ENCODE measurements around the gene BCKDHB.

DNA sequence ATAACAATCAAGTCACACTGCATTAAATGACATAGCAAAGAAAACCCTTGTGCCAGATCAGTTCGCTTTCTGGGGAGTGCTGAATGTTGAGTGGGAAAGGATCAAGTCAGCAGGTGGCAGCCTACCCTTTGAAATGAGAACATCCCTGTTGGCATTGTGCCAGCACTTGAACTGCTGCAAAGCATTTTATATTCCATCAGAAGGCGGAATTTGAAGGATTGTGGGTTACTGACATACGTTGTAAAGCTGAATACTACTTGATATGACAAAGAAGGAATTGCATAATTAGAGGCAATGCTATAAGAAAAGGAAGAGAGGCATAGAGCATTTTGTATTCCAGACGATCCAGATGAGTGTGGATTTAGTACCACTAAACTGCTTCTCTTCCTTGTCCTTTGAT lies 26.5 kb downstream of the BCKDHB start:
- TF ChIP-seq, protein P1, sequence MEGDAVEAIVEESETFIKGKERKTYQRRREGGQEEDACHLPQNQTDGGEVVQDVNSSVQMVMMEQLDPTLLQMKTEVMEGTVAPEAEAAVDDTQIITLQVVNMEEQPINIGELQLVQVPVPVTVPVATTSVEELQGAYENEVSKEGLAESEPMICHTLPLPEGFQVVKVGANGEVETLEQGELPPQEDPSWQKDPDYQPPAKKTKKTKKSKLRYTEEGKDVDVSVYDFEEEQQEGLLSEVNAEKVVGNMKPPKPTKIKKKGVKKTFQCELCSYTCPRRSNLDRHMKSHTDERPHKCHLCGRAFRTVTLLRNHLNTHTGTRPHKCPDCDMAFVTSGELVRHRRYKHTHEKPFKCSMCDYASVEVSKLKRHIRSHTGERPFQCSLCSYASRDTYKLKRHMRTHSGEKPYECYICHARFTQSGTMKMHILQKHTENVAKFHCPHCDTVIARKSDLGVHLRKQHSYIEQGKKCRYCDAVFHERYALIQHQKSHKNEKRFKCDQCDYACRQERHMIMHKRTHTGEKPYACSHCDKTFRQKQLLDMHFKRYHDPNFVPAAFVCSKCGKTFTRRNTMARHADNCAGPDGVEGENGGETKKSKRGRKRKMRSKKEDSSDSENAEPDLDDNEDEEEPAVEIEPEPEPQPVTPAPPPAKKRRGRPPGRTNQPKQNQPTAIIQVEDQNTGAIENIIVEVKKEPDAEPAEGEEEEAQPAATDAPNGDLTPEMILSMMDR (IDR thresholded peaks at IDR 0.05), result no peak
- no peak for TF ChIP-seq POLR2A (IDR thresholded peaks at IDR 0.05)

All from lower leg skin (tissue), 3 donors.